K562 (cell line): ENCODE measurements around the gene GIGYF2.

ENCODE experiments used
- ATF3 ChIP-seq, 2 experiments: fragments of 450-650 bp in 1 of 2; sonication (generic) in 1 of 2; formaldehyde crosslinking in 1 of 2; IDR thresholded peaks in 1 of 2; conservative IDR thresholded peaks in 1 of 2; 2 replicates each; pipeline versions ENCODE4 v1.6.1 to v1.8.1; 2016 to 2023; ENCODE audit warnings: mild to moderate bottlenecking in 2 of 2, moderate library complexity in 2 of 2, inconsistent platforms in 1 of 2, missing genetic modification reagents in 1 of 2
- BHLHE40 ChIP-seq: IDR thresholded peaks from 2 replicates; pipeline ENCODE4 v1.6.1; 2011; ENCODE audit warnings: low read length, improper control_type of control experiment
- CCNT2 ChIP-seq: IDR thresholded peaks from 2 replicates; pipeline ENCODE4 v1.6.1; 2011; ENCODE audit warnings: borderline replicate concordance, low read depth, mild to moderate bottlenecking, moderate library complexity, mixed read lengths, low read length; ENCODE audit not compliant: insufficient read length; ENCODE audit errors: extremely low read depth
- EZH2 ChIP-seq: IDR thresholded peaks from 2 replicates; pipeline ENCODE4 v1.6.1; 2012; ENCODE audit warnings: low read depth, mild to moderate bottlenecking, inconsistent platforms, low read length, borderline replicate concordance
- KAT8 ChIP-seq: fragments of 450-650 bp; IDR thresholded peaks from 2 replicates; pipeline ENCODE4 v1.6.1; 2016; ENCODE audit warnings: low read depth, mild to moderate bottlenecking
- RFX5 ChIP-seq: IDR thresholded peaks from 2 replicates; pipeline ENCODE4 v1.6.1; 2011; ENCODE audit warnings: low read depth, mild to moderate bottlenecking, improper control_type of control experiment, low read length
- SP2 ChIP-seq: IDR thresholded peaks from 2 replicates; pipeline ENCODE4 v1.6.1; 2011; ENCODE audit warnings: mild to moderate bottlenecking, low read depth, low read length, moderate library complexity; ENCODE audit not compliant: poor library complexity, severe bottlenecking; ENCODE audit errors: extremely low read depth
- TF ChIP-seq, protein P1 (sequence below): sonication (generic); formaldehyde crosslinking; IDR thresholded peaks from 2 replicates; pipeline ENCODE4 v1.9.0; 2022; ENCODE audit warnings: mild to moderate bottlenecking, missing genetic modification reagents
- TF ChIP-seq, protein P2 (sequence below): IDR thresholded peaks from 3 replicates; pipeline ENCODE4 v1.6.1; 2011; ENCODE audit warnings: borderline replicate concordance, mild to moderate bottlenecking; ENCODE audit not compliant: insufficient read length, insufficient read depth

DNA sequence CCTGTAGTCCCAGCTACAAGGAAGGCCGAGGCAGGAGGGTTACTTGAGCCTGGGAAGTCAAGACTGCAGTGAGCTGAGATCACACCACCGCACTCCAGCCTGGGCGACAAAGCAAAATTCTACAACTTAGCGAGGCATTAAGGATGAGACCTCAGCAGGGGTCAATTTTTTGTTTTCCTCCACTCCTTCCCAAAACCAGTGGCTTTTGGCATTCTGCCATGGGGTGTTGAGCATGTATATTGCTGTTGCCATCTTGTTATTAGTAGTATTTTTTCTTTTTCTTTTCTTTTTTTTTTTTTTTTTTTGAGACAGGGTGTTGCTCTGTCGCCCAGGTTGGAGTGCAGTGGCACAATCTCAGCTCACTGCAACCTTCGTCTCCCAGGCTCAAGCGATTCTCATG, 8.9 kb upstream of the GIGYF2 start:
- TF ChIP-seq, protein P1, sequence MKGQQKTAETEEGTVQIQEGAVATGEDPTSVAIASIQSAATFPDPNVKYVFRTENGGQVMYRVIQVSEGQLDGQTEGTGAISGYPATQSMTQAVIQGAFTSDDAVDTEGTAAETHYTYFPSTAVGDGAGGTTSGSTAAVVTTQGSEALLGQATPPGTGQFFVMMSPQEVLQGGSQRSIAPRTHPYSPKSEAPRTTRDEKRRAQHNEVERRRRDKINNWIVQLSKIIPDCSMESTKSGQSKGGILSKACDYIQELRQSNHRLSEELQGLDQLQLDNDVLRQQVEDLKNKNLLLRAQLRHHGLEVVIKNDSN (CRISPR knock-in tag), result no peak
- TF ChIP-seq RFX5 (no peak), KAT8 (no peak), ATF3 (IDR thresholded peaks at IDR 0.05) (no peak), ATF3 (CRISPR knock-in tag; conservative IDR thresholded peaks at IDR 0.05) (no peak), BHLHE40 (no peak), EZH2 (no peak), SP2 (no peak), CCNT2 (no peak)
- TF ChIP-seq, protein P2, sequence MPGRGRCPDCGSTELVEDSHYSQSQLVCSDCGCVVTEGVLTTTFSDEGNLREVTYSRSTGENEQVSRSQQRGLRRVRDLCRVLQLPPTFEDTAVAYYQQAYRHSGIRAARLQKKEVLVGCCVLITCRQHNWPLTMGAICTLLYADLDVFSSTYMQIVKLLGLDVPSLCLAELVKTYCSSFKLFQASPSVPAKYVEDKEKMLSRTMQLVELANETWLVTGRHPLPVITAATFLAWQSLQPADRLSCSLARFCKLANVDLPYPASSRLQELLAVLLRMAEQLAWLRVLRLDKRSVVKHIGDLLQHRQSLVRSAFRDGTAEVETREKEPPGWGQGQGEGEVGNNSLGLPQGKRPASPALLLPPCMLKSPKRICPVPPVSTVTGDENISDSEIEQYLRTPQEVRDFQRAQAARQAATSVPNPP, result no peak
